CD4-positive, alpha-beta T cell treated with Interleukin-6 for 4 hours (primary cell): ENCODE measurements around the gene UNKL.

Source experiments
- DNase-seq: peaks from one replicate; pipeline ENCODE4 v3.0.0-alpha.2; 2020; ENCODE audit warnings: mixed read lengths

The UNKL gene

DNA sequence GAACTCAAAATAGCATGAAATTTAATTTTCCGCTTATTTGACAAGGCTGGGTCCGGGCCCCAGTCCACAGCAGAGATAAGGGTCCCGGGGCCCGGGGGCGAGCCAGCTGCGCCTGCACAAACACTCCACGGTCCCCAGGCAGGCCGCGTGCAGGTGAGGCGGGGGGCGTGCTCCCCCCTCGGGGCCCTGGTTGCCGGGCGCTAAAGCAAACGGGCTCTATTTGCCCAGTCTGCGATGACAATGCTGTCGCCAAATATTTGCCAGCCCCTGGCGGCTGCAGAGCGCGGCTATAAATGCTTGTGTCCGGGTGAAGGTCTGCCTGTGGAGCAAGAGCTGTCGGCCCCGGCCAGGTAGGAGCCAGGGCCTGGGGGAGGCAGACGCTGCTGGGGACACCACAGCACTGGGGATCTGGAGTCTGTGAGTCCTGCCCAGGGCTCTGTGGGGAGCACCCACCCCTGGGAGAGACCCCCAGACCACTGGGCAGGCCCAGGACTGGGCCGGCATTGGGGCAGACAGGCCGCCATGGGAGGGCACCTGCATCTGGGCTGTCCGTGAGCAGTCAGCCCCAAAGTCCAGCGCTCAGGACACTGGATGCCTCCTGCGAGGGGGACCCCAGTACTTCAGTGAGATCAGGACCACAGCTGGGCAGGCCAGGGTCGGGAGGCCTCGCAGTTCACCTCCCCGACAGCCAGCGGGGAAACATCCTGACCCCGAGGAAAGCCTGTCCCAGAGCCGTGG is 16.4 kb upstream of the UNKL start, which contains the start of gene PERCC1:
Gene PERCC1 (plus strand): TSS at position 320 of the 738 bp plus-strand sequence. CDS start 1,516 bp downstream, outside the sequence.
- DNase-seq: no peak

DNA sequence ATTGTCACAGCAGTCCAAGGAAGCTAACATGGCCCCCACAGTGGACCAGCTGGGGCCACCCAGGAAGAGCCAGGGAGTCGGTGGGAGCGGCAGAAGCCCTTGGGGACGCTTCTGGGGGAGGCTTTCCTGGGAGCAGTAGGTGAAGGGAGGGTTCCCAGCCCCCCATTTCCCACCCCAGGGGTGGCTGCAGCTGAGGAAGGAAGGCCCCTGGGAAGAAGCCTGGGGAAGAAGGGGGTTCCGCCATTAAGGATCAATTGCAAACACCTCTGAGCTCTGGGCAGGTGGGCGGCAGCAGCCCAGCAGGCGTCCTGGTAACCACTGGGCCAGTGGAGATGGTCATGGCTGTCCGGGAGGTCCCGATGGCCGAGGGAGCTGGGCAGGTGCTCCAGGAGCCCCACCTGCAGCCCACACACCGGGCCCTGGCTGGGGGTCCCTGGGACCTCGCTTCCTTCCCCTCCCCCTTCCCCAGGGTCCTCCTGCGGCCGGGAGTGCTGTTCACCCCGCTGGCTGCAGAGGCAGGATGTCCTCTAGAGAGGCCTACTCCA is 15.8 kb upstream of the UNKL start:
- DNase-seq: no peak

DNA sequence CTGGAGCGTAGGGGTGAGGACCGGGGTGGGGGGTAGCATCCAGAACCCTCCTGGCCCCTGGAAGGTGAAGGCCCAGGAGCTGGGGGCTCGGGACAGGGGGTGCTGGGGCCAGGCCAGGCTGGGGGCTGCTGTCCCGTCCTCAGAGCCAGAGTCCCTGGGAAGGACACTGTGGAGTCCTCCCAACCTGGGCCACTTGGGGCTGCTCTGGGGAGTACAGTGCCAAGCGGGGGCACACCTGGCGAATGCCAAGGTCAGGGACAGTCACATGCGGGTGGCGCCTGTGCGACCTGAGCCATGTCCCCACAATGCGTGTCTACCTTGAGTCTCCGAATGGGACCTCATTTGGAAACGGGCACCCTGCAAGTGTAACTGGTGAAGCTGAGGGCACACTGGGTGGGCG is 15.1 kb upstream of the UNKL start:
- no peak for DNase-seq

DNA sequence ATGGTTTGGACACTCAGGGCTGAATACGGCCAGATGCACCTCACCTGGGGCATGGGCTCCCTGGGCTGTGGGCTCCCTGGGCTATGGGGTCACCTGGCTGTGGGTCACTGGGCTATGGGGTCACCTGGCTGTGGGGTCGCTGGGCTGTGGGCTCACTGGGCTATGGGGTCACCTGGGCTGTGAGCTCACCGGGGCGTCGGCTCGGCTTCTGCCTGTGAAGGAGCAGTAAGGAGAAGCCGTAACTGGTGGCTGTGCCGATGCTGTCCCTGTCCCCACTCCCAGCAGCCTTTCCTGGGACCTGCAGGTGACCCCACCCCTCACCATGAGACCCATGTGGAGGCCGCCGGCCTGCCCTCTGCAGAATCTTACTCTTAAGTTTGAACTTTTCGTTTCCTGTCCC is 14.5 kb upstream of the UNKL start:
- no peak for DNase-seq

DNA sequence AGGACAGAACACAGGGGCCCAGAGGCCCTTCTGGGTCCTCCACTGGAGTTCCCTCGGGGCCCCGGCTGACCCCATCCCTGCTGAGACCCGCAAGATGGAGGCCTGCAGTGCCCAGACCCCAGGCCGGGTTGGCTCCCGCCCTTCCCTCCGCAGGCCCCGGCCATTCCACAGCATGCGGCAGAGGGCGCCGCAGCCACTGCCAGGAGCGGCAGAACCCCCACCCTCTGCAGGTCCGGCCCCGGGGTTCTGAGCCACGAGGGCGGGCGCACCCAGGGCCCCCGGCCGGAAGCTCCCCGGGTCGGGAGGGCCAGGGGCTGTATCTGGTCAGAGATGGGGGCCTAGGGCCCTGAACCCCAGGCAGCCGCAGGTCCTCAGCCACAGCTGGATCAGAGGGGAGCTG is 14.0 kb upstream of the UNKL start:
- DNase-seq: peak; percentile 51

DNA sequence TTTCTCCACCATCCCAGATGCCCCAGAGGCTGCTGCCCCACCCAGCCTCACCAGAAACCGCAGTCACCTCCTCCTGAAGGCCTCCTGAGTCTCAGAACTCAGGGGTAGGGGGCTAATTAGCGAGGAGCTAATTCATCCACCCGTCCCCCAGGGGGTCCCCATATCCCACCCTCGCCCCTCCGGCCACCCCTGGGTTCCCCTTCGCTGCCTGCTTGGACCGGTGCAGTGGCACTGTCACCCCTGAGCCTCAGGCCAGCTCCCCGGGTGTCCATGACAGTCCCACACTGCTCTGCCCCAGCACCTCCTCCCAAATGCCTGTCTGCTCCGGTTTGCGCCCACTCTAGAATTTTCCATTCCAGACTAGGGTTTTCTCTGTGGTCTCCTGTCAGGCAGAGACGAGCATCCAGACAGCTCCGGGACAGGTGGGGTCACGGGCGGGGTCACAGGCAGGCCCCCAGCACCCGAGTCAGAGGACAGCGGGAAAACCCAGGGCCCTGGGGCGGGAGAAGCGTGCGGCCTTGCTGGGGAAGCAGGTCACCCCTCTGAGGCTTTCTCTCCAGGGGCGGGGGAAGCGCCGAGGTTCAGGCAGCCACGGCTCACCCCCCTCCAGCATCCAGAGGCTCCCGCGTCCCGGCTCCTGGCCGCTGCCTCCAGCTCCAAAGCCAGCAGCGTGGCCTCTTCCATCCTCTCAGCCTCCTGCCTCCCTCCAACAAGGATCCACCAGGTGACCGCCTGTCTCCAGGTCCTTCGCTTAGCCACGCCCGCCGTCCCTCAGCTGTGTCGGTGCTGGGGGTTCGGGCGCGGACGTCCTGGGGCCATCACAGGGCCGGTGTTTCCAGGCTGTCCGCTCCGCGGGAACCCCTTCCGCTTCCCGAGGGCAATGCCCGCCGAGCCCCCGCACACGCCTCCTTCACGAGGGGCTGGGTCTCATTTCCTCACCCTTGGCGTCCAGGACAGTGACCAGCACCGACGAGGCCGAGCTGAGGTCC is 13.3 kb upstream of the UNKL start:
- DNase-seq: no peak

DNA sequence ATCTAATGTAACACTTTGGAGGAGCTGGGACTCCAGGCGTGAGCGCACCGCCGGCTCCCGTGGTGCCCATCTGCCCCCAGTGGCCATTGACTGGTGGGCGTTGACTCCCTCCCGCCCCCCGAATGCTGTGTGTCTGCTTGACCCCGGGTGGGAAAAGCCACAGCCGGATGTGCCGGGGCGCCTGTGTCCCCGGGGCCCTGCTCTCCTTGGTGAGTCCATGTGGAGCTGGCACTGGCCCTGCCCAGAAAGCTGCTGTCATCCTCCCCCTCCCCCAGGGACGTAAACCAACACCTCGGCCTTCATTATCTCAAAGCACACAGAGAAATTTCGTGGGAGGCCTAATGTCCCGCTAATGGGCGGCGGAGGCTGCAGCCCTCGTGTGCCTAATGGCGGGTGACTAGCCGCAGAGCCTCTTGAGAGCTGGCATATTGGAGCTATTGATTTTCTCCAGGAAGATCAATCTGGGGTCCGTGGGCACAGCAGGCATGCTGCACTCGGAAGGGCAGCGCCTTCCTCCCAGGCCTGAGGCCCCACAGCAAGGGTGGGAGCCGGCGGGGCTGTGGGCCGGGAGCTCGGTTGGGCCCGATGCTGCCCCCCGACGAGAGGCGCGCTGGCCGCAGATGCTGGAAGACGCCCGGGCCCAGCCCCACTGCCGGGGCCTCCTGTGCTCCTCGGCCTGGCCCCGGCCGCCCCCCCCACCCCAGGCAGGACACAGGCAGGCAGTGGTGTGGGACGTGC is 12.4 kb upstream of the UNKL start:
- no peak for DNase-seq

DNA sequence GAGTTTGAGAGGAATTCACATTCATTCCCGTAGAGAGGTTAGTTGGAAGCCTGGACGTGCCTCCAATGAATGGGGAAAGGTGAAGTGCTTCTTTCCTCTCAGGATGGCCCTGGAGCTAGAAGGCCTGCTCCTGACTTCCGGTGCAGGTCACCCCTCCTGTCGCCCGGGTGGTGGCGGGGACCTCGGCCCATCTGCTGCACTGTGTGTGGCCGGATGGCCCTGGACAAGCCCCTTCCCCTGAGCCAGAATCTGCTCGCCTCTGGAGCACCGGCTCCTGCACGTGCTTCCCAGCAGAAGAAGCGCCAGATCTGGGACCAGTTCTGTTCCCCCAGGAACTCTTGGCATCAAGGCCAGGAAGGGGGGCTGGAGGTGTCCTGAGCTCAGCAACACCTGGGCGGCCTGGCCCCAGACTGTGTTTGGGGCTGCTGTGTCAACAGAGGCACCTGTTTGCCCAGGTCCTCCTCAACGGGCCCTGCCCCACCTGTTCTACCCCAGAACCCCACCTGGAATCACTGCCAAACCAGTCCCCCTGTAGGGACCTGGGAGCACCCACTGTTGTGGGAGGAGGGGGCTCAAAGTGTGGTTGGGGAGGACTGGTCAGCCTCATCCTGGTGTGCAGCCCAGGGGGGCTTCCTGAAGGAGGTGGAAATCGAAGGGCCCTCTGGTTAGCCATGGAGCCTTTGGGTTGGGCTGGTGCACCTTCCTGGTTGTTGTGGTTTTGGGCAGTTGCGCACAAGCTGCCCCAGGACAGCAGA is 11.3 kb upstream of the UNKL start:
- DNase-seq: no peak

DNA sequence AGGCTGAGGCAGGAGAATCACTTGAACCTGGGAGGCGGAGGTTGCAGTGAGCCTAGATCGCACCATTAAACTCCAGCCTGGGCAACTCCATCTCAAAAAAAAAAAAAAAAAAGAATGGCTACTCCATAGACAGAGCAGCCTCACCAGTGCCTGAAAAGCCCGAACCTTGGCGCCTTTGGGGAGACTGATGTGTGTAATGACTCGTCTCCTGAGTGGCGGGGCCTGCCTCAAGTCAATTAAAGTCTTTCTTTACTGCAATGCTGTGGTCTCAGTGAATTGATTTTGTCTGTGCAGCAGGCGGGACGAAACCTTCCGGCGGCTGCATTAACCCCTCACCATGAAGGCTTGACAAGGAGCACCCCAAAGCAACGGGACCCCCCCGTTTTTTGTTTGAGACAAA is 9.5 kb upstream of the UNKL start:
- no peak for DNase-seq

DNA sequence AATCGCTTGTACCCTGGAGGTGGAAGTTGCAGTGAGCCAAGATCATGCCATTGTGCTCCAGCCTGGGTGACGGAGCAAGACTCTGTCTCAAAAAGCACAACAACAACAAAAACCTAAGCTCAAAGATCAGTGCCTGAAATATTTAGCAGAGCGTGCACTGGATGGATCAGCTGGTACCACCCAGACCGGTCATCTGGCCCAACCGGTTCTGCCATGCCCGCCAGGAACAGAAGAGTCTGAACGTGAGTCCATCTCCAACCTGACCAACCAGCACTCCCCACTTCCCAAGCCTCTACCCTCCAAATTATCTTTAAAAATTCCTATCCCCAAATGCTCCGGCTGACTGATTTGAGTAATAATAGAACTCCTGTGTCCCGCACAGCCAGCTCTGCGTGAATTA is 7.6 kb upstream of the UNKL start:
- DNase-seq: no peak

DNA sequence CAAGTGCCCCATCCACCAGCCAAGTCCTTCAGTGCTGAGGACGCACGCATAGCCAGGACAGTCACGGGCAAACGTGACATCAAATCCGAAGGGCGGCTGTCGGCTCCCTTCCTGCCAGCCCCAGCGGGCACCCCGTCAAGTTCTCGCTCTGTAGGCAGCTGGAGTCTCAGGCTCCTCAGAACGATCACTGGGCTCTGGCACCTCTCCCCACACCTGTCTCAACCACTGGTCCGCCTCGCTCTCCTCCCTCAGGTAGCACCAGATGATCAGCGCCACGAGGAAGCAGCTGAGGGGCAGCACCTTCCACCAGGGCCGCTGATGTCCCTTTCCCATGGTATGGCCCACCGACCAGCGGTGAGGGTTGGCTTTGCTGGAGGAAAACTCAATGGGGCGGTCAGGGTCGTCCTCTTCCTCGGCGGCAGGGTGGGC is 5.6 kb upstream of the UNKL start:
- no peak for DNase-seq

DNA sequence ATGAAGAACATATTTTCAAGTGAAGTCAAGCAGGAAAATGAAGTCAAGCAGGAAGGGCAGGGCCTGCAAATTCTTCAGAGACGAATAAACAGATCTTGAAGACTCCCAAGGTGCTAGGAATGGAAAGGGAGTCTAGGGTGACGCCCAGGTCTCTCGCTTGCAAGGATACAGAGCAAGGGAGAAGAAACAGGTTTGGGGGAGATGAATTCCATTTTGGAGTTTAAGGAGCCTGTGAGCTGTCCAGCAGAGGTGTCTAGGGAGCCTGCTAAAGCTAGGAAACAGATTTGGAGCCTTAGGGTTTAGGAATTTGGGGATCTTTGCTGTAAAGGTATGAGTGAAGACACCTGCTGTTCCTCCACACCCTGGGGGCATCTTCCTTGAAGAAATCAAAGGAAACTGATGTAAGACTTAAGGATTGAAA is 2.0 kb upstream of the UNKL start:
- no peak for DNase-seq

DNA sequence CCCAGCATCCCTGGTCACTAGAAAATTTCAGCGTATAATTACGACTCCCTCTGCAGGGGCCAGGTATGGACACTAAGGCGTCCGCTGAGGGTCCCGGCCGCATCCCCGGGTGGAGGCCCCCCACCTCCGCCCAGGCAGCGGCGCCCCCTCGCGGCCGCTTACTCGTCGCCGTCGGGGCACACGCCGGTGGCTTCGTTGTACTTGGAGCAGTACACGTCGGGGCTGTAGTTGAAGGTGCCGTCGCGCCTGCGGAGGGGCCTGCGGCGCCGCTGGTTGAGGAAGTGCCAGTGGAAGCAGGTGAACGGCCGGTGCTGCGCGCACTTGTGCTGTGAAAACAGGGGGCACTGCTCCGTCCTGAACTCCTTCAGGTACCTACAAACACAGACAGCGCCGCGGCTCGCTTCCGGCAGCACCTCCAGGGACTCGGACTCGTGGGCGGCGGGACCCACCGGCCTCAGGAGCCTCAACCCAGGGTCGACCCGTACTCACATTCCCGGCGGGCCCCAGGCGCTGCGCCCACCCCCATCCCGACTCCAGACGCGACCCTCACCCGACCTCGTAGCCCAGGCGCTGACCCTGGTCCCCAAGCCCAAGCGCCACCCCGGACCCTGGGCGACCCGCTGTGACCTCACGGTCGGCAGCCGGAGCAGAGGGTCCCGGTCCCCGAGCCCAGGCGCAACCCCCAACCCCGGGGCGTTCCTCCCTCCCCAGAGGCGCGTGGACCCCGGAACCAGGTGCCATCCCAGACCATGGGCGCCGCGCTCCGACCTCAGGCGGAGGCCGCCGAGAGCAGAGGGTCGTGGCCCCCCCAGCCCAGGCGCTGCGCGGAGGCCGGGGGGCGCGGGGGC is 596 bp downstream of the UNKL start:
- DNase-seq: peak; percentile 66

DNA sequence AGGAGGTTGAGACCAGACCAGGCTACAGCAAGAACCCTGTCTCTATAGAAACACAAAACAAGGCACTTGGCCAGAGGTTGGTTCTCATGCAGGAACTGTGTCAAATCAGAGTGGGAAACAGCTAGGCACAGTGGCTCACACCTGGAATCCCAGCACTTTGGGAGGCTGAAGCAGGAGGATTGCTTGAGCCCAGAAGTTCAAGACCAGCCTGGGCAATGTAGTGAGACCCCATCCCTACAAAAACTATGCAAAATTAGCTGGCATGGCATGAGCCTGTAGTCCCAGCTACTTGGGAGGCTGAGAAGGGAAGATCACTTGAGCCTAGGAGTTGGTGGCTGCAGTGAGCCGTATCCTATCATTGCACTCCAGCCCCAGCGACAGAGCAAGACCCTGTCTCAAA is 1.7 kb downstream of the UNKL start:
- DNase-seq: no peak

DNA sequence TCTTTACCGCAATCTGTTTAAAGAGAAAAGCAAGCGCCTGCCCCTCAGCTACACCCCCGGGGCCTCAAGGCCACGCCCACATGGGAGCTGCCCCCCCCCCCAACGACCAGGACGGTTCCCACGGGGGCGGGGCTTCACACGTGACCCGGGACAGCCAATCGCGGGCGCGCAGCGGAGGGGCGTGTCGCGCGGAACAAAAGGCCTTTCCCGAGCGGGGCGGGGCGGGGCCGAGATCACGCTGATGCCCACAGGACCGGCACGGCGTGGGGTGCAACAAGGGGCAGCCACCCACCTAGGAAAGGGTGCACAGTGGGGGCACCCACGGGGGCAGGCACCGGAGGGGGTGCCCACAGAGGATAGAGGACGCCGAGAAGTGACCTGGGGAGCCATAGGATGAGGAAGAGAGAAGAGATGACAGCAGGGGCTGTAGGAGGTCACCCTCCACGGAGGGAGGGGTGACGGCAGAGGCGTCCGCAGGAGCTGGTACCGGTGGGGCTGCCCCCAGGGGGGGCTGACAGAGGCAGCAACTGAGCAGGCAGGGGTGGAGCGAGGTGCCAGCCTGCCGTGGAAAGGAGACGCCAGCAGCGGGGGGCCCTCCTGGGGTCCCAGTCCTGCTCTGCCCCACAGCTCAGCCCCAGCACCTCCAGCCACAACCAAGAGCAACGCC is 6.2 kb downstream of the UNKL start:
- peak; percentile 97 for DNase-seq

DNA sequence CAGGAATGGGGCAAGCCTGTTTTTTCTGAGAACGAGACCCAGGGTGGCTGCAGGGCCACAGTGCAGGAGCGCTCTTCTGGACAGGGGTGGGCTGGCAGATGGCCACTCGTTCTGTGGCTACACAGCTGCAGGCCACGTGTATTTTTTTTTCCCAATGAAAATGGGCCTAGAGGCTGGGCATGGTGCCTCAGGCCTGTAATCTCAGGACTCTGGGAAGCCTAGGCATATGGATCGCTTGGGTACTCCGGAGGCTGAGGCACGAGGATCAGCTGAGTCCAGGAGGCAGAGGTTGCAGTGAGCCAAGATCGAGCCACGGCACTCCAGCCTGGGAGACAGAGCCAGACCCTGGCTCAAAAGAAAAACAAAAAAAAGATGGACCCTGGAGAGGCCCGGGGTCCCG is 6.8 kb downstream of the UNKL start:
- DNase-seq: no peak

DNA sequence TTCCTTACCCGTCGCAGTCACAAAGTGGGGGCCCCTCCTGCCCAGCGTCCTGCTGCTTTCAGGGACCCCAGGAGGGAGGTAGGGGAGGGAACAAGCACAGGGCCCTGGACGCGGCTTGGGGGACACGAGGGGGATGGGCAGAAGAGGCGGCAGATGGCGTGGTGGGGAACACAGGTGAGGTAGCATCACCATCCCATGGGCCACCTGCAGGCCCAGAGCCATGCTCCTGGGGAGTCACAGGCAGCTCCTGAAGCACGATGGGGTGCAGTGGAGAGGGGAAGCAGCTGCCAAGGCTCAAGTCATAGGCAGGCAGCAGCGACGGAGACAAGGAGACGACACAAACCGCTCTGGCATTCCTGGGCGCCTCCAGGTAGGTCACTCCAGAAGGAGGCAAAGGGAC is 10.8 kb downstream of the UNKL start:
- DNase-seq: no peak

DNA sequence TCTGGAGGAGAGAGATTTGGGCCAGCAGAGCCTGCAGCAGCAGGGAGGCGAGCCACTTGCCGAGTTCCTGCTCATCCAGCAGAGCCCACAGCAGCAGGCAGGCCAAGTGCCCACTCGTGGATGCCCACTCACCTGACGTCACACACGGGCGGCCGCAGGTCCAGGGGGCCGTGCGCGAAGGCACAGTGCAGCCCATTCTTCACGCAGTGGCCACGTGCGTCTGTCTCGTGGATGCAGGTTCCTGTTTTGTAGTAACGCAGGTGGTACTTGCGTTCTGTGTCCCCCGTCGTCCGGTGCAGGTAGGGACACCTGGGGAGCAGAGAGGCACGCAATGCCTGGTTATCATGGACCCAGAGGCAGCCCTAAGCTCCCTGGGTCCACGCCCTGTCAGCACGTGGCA is 11.5 kb downstream of the UNKL start:
- no peak for DNase-seq

DNA sequence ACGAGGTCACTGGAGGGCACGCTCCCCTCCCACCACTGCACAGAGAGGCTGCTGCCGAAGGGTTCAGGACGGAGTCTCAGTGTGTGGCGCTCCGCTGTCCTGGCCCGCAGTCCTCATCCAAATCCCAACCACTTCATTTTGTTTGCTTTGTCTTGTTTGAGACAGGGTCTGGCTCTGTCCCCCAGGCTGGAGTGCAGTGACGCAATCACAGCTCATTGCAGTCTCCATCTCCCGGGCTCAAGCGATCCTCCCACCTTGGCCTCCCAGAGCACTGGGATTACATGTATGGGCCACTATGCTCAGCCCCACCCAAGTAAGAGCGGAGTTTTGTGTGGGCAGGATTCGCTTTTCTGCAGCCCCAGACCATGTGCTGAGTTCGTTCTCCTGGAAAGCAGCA is 12.7 kb downstream of the UNKL start:
- DNase-seq: no peak

DNA sequence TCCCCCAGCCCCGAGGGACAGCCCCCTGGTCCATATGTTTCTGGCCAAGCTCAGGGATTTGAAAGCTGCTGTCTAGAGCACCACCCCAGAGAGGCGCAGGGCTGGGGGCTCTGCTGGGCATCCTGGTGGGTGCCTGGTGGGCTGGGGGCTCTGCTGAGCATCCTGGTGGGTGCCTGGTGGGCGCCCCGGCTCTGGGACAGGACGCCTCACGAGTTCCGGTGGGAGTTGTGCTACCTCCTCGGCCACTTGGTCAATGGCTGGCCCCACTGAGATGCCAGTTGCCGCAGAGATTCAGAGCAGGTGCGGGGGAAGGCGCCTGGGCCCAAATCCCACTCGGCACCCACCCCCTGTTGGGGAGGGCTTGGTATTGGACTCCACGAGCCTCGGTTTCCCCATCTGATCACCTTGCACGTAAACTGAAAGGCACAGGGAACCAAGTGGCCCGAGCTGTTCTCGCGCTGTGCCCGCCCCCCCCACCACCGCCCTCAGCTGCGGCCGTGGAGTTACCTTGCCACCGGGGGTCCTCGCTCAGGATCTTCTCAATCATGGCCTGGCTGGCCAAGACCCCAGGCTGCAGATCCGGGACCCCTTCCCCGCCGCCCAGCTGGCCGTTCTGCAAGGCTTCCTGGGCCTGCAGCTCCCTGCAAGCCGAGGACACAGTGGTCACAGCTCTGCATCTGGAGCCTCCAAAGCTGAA is 13.3 kb downstream of the UNKL start:
- DNase-seq: no peak
